NCI-H748 (cell line): ENCODE results near the gene GPX5.
"Not testable (repeated sequence)": the region's sequence is repeated elsewhere in the genome, so short reads cannot be mapped to it uniquely, and the experiment has no call there.

ENCODE experiments used
- DNase-seq: peaks from one replicate; lab custom pipeline; 2025; ENCODE audit not compliant: unreplicated experiment; lab: John Stamatoyannopoulos, UW

The GPX5 gene

GRCh38 chr6:28525496-28526039 is at the start of gene GPX5:
Gene GPX5 (plus strand): TSS chr6:28525881. CDS start chr6:28526014, 133 bp downstream.
- DNase-seq, result no peak

- peak; percentile 43 for DNase-seq
Observed at GRCh38 chr6:28478518-28478917, 47.2 kb upstream of the GPX5 start.

GRCh38 chr6:28480253-28480932 is 45.3 kb upstream of the GPX5 start:
- DNase-seq, result peak; percentile 26

GRCh38 chr6:28485482-28485881 is 40.2 kb upstream of the GPX5 start:
- DNase-seq, result no peak

GRCh38 chr6:28486533-28486932 is 39.1 kb upstream of the GPX5 start:
- DNase-seq, result no peak

- DNase-seq, result no peak
Observed at GRCh38 chr6:28486988-28487742, 38.5 kb upstream of the GPX5 start.

- no peak for DNase-seq
Observed at GRCh38 chr6:28488916-28489365, 36.7 kb upstream of the GPX5 start.

- no peak for DNase-seq
Observed at GRCh38 chr6:28489366-28490204, 36.1 kb upstream of the GPX5 start.

- DNase-seq, result no peak
Observed at GRCh38 chr6:28490205-28490890, 35.3 kb upstream of the GPX5 start.

- DNase-seq, result no peak
Observed at GRCh38 chr6:28491984-28492317, 33.7 kb upstream of the GPX5 start.

- DNase-seq, result peak; percentile 34
Observed at GRCh38 chr6:28496099-28496779, 29.4 kb upstream of the GPX5 start.

GRCh38 chr6:28497306-28497705 is 28.4 kb upstream of the GPX5 start:
- DNase-seq, result no peak

GRCh38 chr6:28497893-28498292 is 27.8 kb upstream of the GPX5 start:
- no peak for DNase-seq

GRCh38 chr6:28501259-28501658 is 24.4 kb upstream of the GPX5 start:
- no peak for DNase-seq

- DNase-seq, result not testable (repeated sequence)
Observed at GRCh38 chr6:28502136-28502535, 23.5 kb upstream of the GPX5 start.

- DNase-seq, result not testable (repeated sequence)
Observed at GRCh38 chr6:28502709-28503305, 22.9 kb upstream of the GPX5 start.

- DNase-seq, result no peak
Observed at GRCh38 chr6:28505733-28506132, 19.9 kb upstream of the GPX5 start.

- DNase-seq, result no peak
Observed at GRCh38 chr6:28506807-28507475, 18.7 kb upstream of the GPX5 start.

- no peak for DNase-seq
Observed at GRCh38 chr6:28511628-28512300, 13.9 kb upstream of the GPX5 start.
